NCI-H1930 (cell line): Measurements from ENCODE around the gene XPR1.
"Not testable (repeated sequence)": the region's sequence is repeated elsewhere in the genome, so short reads cannot be mapped to it uniquely, and the experiment has no call there.

Experiments used
- DNase-seq, 2 experiments: peaks; one replicate each; lab custom pipeline; 2025; lab: John Stamatoyannopoulos, UW

Gene XPR1

DNA sequence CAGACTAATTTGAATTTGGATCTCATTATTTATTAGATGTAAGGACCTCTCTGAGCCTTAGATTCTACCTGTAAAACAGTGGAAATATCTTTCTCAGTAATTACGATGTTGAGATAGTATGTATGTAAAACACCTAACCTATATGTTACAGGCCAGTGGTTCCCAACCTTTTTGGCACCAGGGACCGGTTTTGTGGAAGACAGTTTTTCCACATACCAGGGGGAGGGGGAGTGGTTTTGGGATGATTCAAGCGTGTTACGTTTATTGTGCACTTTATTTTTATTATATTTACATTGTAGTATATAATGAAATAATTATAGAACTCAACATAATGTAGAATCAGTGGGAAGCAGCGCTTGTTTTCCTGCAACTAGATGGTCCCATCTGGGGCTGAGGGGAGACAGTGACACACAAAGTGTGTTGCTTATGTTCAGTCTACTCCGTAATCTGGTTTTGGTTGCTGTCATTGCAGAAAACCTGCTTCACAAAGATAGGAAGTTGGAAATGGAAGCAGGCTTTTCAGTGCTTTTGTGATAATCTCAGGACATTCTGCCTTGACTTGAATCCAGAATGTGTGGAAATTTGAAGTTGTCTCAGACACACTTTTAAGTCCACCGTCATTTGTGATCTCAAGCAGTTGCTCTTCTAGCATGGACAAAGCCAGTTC, 12.8 kb downstream of the XPR1 start:
- no peak for DNase-seq

DNA sequence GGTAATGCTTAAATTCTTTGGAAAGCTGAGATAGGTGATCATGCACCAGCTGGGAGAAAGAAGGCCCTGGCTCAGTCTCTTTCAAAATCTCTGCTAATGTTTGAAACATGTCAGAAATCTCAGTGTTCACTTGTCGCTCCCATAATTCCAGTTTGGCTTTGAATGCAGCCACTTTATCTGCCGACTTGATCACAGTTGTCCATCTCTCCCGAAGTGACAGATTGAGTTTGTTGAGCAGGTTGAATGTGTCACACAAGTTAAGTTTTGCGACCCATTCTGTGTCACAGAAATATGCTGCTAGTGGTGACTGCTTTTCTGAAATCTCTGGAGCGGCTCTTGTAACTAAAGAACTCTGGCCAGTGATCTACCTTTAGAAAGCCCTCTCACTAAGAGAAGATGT, 13.4 kb downstream of the XPR1 start:
- DNase-seq = not testable (repeated sequence)

- DNase-seq = no peak
These were observed 14.3 kb downstream of the XPR1 start for GRCh38 chr1:180646093-180646492.

DNA sequence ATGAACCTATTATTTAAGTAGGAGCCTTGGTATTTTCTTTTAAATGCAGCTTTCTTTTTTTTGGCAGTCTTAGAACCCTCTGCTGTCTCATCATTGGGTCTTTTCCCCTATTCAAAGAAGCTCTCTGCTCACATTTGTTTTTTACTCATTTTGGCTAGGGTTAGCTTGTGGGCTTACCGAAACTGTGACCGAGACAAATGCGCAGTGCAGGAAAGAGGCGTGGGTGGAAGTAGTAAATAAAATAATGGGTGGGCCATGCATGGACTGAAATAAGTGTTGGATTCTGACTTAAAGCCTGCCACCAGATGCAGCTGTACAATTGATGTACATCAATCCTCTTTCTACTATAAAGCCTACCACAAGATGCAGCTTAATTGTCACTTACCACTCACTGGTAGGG, 14.7 kb downstream of the XPR1 start:
- DNase-seq = no peak

DNA sequence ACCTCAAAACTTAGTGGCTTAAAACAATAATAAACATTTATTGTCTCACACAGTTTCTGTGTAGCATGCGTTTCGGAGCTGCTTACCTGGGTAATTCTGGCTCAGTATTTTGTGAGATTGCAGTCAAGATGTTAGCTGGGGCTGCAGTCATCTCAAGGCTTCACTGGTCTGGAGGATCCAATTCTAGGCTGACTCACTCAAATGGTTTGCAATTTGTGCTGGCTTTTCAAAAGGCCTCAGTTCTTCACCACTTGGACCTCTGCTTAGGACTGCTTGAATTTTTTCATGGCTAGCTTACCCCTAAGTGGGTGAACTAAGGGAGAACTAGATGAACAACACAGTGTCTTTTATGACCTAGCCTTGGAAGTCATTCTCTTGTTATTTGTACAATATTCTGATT, 21.0 kb downstream of the XPR1 start:
- no peak for DNase-seq

DNA sequence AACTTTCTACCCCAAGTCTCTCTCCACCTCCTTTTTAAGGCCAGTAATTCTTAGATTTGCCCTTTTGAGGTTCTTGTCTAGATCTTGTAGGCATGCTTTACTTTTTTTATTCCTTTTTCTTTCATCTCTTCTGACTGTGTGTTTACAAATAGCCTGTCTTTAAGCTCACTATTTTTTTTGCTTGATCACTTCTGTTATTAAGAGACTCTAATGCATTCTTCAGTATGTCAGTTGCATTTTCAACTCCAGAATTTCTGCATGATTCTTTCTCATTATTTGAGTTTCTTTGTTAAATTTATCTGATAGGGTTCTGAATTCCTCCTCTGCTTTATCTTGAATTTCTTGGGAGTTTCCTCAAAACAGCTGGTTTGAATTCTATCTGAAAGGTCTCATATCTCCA, 30.9 kb downstream of the XPR1 start:
- no peak for DNase-seq

DNA sequence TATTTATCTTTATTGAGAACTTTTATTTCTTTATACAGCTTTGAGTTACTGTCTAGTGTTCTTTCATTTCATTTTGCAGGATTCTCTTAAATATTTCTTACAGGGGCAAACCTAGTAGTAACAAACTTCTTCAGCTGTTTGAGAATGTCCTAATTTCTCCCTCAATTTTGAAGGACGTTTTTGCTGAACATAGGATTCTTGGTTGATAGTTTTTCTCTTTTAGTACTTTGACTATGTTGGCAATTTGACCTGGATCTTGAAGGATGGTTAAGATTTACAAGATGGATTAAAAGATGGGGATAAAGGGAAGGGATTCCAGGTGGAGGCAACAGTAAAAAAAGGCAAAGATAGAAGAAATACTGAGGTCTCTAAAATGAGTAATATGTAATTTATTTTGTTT, 38.9 kb downstream of the XPR1 start:
- no peak for DNase-seq

- no peak for DNase-seq
These were observed 40.3 kb downstream of the XPR1 start for GRCh38 chr1:180672105-180672504.

GRCh38 chr1:180672505-180672904, 40.7 kb downstream of the XPR1 start:
- DNase-seq = no peak

DNA sequence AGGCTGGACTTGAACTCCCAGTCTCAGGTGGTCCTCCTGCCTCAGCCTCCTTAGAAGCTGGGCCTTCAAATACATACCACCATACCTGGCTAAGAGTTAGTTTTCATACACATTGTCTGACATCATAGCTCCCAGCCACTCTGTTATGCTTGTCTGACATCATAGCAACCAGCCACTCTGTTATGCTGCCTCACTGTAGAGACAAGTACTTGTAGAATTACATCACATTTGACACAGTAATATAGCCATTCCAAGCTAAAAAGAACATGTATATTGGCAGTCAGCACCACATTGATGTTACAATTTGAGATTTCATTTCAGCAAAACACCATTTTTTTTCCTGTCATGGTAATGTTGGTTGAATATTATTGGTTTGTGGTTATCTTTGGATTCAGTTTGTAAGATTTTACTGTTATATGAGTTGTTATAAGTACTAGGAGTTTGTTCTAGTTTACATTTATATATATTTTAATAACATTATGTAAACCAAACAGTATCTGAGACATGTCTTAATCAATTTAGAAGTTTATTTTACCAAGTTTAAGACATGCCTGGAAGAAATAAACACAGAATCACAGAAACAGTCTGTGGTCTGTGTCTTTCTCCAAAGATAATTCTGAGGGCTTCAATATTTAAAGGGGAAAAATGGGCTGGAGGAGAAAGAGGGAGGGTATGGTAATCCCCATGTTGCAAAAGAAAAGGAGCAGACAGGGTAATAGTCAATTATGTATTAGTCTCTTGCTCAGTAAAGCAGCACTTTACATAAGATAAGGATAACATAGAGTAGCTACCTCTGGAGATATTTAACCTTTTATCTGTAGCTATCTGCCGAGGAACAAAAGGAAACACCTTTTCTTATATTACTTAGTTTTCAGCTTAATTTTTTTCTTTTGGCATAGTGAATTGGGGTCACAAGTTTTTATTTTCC, 43.0 kb downstream of the XPR1 start:
- no peak for DNase-seq

- no peak for DNase-seq
These were observed 43.8 kb downstream of the XPR1 start for GRCh38 chr1:180675586-180675985.

DNA sequence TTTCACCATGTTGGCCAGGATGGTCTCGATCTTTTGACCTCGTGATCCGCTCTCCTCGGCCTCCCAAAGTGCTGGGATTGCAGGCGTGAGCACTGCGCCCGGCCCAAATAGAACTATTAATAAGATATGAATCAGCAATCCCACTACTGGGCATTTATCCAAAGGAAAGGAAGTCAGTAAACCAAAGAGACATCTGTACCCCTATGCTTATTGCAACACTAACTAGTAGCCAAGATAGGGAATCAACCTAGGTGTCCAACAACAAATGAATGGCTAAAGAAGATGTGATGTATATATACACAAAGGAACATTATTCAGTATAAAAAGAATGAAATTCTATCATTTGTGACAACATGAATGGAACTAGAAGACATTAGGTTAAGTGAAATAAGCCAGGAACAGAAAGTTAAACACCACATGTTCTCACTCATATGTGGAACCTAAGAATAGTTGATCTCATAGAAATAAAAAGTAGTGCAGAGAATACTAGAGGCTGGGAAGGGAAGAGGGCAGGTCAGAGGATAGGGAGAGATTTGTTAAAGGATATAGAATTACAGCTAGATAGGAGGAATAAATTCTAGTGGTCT, 48.8 kb downstream of the XPR1 start:
- DNase-seq = no peak

DNA sequence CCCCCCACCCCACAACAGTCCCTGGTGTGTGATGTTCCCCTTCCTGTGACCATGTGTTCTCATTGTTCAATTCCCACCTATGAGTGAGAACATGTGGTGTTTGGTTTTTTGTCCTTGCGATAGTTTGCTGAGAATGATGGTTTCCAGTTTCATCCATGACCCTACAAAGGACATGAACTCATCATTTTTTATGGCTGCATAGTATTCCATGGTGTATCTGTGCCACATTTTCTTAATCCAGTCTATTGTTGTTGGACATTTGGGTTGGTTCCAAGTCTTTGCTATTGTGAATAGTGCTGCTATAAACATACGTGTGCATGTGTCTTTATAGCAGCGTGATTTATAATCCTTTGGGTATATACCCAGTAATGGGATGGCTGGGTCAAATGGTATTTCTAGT, 51.3 kb downstream of the XPR1 start:
- not testable (repeated sequence) for DNase-seq

DNA sequence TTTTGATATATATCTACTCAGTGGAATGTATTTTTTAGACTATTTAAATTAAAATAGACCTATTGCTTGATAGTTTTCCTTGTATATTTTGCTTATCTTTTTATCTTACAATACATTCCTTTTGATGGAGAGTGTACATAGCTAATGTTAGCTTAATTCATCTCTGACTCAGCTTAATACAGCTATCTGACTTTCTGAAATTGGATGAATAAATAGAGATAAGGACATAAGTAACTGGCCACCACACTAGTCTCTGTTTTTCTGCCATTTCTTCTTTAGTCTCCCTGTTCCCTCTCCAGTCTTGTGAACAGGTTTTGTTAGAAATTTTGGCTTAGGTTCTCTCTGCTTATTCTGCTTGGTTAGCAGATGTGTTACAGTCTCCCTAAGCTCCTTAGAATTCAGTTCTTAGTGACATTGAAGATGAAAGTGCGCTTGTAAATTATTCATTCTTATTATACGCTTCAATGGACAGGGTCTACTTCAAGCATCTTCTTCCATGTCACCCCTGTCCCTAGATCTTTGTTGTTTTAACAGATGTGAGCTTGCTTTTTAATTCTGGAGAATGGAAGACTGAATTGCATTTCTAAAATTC, 59.6 kb downstream of the XPR1 start:
- DNase-seq = no peak

DNA sequence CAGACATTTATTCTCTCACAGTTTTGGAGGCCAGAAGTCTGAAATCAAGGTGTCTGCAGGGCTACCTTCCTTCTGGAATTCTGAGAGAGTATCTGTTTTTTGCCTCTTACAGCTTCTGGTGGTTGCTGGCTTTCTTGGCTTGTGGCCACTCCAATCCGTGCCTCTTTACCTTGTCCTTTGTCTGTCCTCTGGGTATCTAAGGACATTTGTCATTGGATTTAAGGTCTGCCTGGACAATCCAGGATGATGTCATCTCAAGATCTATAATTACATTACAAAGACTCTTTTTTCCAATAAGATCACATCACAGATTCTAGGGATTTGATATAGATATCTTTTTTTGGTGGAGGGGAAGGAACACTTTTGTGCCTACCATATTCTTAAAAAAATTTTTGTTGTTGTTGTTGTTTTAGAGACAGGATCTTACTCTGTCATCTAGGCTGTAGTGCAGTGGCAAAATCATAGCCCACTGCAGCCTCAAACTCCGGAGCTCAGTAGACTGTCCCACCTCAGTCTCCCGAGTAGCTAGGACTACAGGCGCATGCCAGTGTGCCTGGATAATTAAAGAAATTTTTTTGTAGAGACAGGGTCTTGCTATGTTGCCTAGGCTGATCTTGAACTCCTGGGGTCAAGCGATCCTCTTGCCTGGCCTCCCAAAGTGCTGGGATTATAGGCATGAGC, 61.9 kb downstream of the XPR1 start:
- DNase-seq = no peak

DNA sequence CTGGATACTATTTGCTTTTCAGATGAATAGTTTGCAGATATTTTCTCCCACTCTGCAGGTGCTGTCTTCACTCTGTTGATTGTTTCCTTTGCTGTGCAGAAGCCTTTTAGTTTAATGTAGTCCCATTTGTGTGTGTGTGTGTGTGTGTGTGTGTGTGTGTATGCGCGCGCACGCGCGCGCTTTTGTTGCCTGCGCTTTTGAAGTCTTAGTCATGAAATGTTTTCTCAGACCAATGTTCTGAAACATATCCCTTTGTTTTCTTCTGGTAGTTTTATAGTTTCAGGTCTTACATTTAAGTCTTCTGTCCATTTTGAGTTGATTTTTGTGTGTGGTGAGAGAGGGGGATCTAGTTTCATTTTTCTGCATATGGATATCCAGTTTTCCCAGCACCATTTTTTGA, 63.5 kb downstream of the XPR1 start:
- DNase-seq = peak in 1 of 2 experiments; percentile 4

DNA sequence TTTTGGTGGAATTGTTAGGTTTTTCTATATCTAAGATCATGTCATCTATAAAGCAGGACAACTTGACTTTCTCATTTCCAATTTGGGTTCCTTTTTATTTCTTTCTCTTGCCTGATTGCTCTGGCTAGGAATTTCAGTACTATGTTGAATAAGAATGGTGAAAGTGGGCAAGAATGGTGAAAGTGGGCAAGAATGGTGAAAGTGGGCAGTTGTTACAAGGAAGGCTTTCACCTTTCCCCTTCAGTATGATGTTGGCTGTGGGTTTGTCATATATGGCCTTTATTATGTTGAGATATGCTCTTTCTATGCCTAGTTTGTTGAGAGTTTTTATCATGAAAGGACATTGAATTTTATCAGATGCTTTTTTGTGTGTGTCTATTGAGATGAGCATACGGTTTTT, 64.5 kb downstream of the XPR1 start:
- no peak for DNase-seq

- DNase-seq = no peak
These were observed 66.8 kb downstream of the XPR1 start for GRCh38 chr1:180698580-180698979.

GRCh38 chr1:180702376-180702775, 70.6 kb downstream of the XPR1 start:
- not testable (repeated sequence) for DNase-seq

DNA sequence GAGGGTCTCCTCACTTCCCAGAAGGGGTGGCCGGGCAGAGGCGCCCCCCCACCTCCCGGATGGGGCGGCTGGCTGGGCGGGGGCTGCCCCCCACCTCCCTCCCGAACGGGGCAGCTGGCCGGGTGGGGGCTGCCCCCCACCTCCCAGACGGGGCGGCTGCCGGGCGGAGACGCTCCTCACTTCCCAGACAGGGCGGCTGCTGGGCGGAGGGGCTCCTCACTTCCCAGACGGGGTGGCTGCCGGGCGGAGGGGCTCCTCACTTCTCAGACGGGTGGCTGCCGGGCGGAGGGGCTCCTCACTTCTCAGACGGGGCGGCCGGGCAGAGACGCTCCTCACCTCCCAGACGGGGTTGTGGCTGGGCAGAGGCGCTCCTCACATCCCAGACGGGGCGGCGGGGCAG, 78.9 kb downstream of the XPR1 start:
- not testable (repeated sequence) for DNase-seq

- not testable (repeated sequence) for DNase-seq
These were observed 79.4 kb downstream of the XPR1 start for GRCh38 chr1:180711260-180711659.

GRCh38 chr1:180720753-180721152, 88.9 kb downstream of the XPR1 start:
- DNase-seq = no peak
